ENCODE data around the gene DGKI.
A peak's percentile ranks its signal among the peaks of the same experiment; 100 is the strongest.

The DGKI gene

GRCh38 chr7:137396051-137396450 lies 450.7 kb downstream of the DGKI start:
- DNase-seq: no peak

GRCh38 chr7:137395420-137395819 lies 451.4 kb downstream of the DGKI start:
- no peak for DNase-seq

- DNase-seq: no peak
Measured at GRCh38 chr7:137393570-137393969, 453.2 kb downstream of the DGKI start.

- no peak for DNase-seq
Measured at GRCh38 chr7:137390076-137390475, 456.7 kb downstream of the DGKI start.

- DNase-seq: no peak
Measured at GRCh38 chr7:137388916-137389315, 457.9 kb downstream of the DGKI start.

- no peak for DNase-seq
Measured at GRCh38 chr7:137386966-137387365, 459.8 kb downstream of the DGKI start.

GRCh38 chr7:137381045-137381444 lies 465.7 kb downstream of the DGKI start:
- no peak for DNase-seq

GRCh38 chr7:137373507-137373906 lies 473.3 kb downstream of the DGKI start:
- no peak for DNase-seq

GRCh38 chr7:137371616-137372015 lies 475.2 kb downstream of the DGKI start:
- peak; percentile 68 for DNase-seq

GRCh38 chr7:137366995-137367394 lies 479.8 kb downstream of the DGKI start:
- peak; percentile 53 for DNase-seq

GRCh38 chr7:137363683-137364082 lies 483.1 kb downstream of the DGKI start:
- no peak for DNase-seq

GRCh38 chr7:137360087-137360679 lies 486.6 kb downstream of the DGKI start:
- DNase-seq: no peak

- no peak for DNase-seq
Measured at GRCh38 chr7:137354961-137355360, 491.8 kb downstream of the DGKI start.

GRCh38 chr7:137354396-137354795 lies 492.4 kb downstream of the DGKI start:
- DNase-seq: peak; percentile 71

GRCh38 chr7:137351941-137352340 lies 494.8 kb downstream of the DGKI start:
- DNase-seq: no peak

GRCh38 chr7:137345799-137346449 lies 500.9 kb downstream of the DGKI start:
- no peak for DNase-seq

GRCh38 chr7:137343281-137343841 lies 503.4 kb downstream of the DGKI start, which contains the start of gene PTN:
Gene PTN, minus strand, starts transcription at chr7:137343733. Its CDS starts 88,760 bp downstream, at chr7:137254973.
- DNase-seq: peak; percentile 90

GRCh38 chr7:137342828-137343261 lies 503.9 kb downstream of the DGKI start:
- DNase-seq: no peak

GRCh38 chr7:137342265-137342664 lies 504.5 kb downstream of the DGKI start:
- no peak for DNase-seq

- no peak for DNase-seq
Measured at GRCh38 chr7:137337902-137338301, 508.9 kb downstream of the DGKI start.

GRCh38 chr7:137335814-137336213 lies 511.0 kb downstream of the DGKI start:
- DNase-seq: no peak

GRCh38 chr7:137331378-137331777 lies 515.4 kb downstream of the DGKI start:
- DNase-seq: no peak
